Liver (tissue), 3 donors: ENCODE results near the gene ACACB.

Experiments
- EGR1 ChIP-seq, 2 donors: IDR thresholded peaks; 2 replicates each; pipeline ENCODE4 v1.6.1; 2016 to 2018; ENCODE audit warnings: antibody characterized with exemption in 2 of 2, low read depth in 2 of 2
- FOXA2 ChIP-seq: IDR thresholded peaks from 2 replicates; pipeline ENCODE4 v1.6.1; 2016; ENCODE audit warnings: antibody characterized with exemption
- GABPA ChIP-seq, 2 donors: IDR thresholded peaks in 1 of 2; conservative IDR thresholded peaks in 1 of 2; 2 replicates each; pipeline ENCODE4 v1.6.1; 2016; ENCODE audit warnings: antibody characterized with exemption in 2 of 2, mild to moderate bottlenecking in 1 of 2, moderate library complexity in 1 of 2
- JUND ChIP-seq, 2 donors: IDR thresholded peaks; 2 replicates each; pipeline ENCODE4 v1.6.1; 2016; ENCODE audit warnings: antibody characterized with exemption in 2 of 2
- MAX ChIP-seq: IDR thresholded peaks from 2 replicates; pipeline ENCODE4 v1.6.1; 2016; ENCODE audit warnings: antibody characterized with exemption
- RAD21 ChIP-seq, 2 donors: IDR thresholded peaks; 2 replicates each; pipeline ENCODE4 v1.6.1; 2016; ENCODE audit warnings: antibody characterized with exemption in 2 of 2, mild to moderate bottlenecking in 2 of 2
- SP1 ChIP-seq: IDR thresholded peaks from 2 replicates; pipeline ENCODE4 v1.6.1; 2018; ENCODE audit warnings: antibody characterized with exemption, mild to moderate bottlenecking
- TAF1 ChIP-seq: conservative IDR thresholded peaks from 2 replicates; pipeline ENCODE4 v1.6.1; 2016; ENCODE audit warnings: antibody characterized with exemption, mild to moderate bottlenecking
- YY1 ChIP-seq: IDR thresholded peaks from 2 replicates; pipeline ENCODE4 v1.6.1; 2016; ENCODE audit warnings: antibody characterized with exemption, mild to moderate bottlenecking
- TF ChIP-seq, protein P1 (sequence below): fragments of 150-350 bp; IDR thresholded peaks from 2 replicates; pipeline ENCODE4 v1.5.1; 2017; ENCODE audit warnings: improper control_type of control experiment, low read depth, low read length; ENCODE audit not compliant: missing input control
- TF ChIP-seq, protein P2 (sequence below): IDR thresholded peaks from 2 replicates; pipeline ENCODE4 v1.6.1; 2016; ENCODE audit warnings: antibody characterized with exemption, mild to moderate bottlenecking
- donor health status: healthy.
- donor health status: healthy.

GRCh38 chr12:109102491-109102890, 13.9 kb upstream of the ACACB start:
- TF ChIP-seq, protein P1, sequence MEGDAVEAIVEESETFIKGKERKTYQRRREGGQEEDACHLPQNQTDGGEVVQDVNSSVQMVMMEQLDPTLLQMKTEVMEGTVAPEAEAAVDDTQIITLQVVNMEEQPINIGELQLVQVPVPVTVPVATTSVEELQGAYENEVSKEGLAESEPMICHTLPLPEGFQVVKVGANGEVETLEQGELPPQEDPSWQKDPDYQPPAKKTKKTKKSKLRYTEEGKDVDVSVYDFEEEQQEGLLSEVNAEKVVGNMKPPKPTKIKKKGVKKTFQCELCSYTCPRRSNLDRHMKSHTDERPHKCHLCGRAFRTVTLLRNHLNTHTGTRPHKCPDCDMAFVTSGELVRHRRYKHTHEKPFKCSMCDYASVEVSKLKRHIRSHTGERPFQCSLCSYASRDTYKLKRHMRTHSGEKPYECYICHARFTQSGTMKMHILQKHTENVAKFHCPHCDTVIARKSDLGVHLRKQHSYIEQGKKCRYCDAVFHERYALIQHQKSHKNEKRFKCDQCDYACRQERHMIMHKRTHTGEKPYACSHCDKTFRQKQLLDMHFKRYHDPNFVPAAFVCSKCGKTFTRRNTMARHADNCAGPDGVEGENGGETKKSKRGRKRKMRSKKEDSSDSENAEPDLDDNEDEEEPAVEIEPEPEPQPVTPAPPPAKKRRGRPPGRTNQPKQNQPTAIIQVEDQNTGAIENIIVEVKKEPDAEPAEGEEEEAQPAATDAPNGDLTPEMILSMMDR, result no peak
- TF ChIP-seq TAF1 (no peak), FOXA2 (no peak), YY1 (no peak), JUND (IDR thresholded peaks at IDR 0.05) (no peak), SP1 (no peak), GABPA (IDR thresholded peaks at IDR 0.05 in 1 of 2, conservative IDR thresholded peaks at IDR 0.05 in 1 of 2) (no peak), EGR1 (IDR thresholded peaks at IDR 0.05; ENCODE audit: low read depth in 2 of 2) (no peak), RAD21 (IDR thresholded peaks at IDR 0.05) (no peak), MAX (no peak)
- TF ChIP-seq, protein P2, sequence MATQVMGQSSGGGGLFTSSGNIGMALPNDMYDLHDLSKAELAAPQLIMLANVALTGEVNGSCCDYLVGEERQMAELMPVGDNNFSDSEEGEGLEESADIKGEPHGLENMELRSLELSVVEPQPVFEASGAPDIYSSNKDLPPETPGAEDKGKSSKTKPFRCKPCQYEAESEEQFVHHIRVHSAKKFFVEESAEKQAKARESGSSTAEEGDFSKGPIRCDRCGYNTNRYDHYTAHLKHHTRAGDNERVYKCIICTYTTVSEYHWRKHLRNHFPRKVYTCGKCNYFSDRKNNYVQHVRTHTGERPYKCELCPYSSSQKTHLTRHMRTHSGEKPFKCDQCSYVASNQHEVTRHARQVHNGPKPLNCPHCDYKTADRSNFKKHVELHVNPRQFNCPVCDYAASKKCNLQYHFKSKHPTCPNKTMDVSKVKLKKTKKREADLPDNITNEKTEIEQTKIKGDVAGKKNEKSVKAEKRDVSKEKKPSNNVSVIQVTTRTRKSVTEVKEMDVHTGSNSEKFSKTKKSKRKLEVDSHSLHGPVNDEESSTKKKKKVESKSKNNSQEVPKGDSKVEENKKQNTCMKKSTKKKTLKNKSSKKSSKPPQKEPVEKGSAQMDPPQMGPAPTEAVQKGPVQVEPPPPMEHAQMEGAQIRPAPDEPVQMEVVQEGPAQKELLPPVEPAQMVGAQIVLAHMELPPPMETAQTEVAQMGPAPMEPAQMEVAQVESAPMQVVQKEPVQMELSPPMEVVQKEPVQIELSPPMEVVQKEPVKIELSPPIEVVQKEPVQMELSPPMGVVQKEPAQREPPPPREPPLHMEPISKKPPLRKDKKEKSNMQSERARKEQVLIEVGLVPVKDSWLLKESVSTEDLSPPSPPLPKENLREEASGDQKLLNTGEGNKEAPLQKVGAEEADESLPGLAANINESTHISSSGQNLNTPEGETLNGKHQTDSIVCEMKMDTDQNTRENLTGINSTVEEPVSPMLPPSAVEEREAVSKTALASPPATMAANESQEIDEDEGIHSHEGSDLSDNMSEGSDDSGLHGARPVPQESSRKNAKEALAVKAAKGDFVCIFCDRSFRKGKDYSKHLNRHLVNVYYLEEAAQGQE, result no peak
